Putamen (tissue), 1 donor: ENCODE measurements around the gene PPP1R10.
"Not testable (repeated sequence)": the region's sequence is repeated elsewhere in the genome, so short reads cannot be mapped to it uniquely, and the experiment has no call there.

Experiments used
- DNase-seq: peaks from one replicate; pipeline ENCODE4 v3.0.0-alpha.2; 2016; ENCODE audit warnings: low spot score

Gene PPP1R10

DNA sequence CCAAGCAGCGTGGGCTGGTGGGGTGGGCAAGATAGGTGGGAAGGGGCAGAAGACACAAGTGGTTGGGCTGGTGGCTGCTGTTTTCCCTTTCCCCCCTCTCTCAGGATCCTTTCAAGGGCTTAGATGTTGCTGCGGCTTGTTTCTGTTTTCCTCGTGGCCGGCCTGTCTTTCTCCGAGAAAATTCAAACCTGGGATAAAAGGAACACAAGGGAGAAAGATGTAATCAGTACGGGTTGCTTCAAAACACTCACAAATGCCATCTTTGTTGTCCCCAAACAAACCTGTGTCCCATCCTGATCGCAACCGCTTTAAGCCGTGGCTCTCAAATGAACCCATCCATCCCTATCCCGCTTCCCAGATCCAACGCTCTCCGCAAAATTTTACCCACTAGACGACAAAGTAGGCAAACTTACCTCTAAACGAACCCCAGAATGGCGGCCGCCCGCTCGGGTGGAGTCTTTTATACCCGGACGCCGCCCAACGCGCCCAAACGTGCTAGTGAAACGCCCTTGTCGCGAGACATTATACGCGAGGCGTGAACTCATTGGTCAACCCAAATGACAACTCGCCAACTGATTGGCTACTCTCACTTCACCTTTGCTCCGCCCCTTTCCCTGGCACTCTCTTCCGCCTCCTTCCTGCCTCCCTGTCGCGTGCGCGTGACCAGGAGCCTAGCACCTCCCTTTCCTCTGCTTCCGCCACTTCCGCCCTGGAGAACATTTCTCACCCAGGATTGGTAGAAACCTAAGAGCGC, at the start of gene PPP1R10:
PPP1R10 (minus strand) TSS at position 433 of the 754 bp plus-strand sequence. CDS start 7,299 bp downstream, outside the sequence.
- peak; percentile 100 for DNase-seq

DNA sequence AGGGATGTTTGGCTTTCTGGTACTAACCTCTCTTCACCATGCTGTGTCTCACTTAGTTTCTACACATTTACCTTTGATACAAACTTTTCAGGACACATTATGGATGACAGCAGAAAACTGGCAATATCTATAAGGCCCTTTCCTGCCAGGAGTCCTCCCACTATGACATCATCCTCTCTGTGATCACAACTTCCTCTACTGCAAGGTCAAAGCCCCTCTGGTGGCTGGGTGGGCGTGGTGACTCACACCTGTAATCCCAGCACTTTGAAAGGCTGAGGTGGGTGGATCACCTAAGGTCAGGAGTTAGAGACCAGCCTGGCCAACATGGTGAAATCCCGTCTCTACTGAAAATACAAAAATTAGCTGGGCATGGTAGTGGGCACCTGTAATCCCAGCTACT, 49.3 kb upstream of the PPP1R10 start:
- DNase-seq = not testable (repeated sequence)

DNA sequence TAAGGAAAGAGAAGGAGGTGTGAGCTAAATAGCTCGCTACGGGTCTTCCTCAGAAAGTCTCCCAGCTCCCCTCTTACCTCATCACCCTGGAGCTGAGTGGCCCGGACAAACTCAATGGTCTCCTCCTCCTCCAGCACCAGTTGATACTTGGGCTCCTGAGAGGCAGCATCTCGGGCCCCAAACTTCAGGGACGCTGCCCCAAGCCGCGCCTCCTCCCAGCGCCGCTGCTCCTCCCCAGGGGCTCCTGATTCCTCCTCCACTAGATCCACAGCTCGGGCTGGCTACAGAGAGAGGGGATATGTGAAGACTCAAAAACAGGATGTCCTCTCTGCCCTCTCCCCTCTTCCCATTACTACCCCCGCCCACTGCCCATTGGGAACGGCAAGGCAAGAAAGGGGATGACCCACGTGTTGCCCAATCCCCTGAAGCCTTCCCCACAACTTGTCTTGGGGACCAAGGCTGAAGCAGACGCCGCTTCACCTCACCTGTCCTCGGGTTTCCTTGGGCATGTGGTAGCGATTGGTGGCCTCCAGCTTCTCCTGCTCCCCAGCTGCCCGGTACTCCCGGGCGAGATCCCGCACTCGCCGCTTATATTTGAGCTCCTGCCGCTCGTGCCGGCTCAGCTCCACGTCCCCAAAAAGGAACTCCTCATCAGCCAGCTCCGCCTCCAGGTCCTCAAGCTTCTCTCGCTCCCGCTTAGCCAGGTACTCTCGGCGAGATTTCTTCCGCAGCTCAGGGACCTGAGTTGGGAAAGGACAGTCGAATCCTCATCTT, 48.1 kb upstream of the PPP1R10 start:
- no peak for DNase-seq

- DNase-seq = not testable (repeated sequence)
Measured at GRCh38 chr6:30657922-30658321, 40.9 kb upstream of the PPP1R10 start.

GRCh38 chr6:30657454-30657853, 40.4 kb upstream of the PPP1R10 start:
- DNase-seq = peak; percentile 49

DNA sequence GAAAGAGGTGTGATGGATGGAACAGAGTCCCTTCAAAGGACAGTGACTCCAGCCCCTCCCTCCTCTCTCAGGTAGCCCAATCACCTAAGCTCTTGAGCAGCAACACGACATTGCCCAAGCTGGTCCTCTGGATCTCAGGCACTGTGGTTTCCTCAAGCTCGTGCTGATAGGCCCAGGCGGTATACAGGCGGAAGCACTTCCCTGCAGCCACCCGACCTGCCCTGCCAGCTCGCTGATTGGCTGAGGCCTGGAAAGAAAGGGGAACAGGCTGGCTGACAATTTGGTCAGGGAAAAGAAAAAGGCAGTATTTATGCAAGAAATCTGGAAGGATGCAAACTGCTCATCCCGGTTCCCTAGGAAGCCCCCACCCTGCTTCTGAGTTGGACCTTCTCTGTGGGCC, 39.5 kb upstream of the PPP1R10 start:
- no peak for DNase-seq

DNA sequence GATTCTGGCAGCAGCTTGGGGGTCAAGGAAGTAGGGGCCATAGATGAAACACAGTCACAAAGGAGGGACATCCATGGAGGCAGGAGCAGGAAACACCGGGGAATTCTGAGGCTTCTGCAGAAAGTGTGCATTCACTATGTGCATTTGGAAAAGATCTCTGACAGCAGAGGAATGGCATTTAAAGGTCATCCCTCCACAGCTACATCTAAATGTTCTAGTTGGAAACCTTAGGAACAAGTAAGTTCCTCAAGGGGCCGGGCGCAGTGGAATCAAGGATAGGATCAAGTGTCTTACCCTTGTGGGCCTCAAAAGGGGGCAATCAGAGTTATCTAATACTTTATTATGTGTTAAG, 38.7 kb upstream of the PPP1R10 start:
- DNase-seq = no peak

DNA sequence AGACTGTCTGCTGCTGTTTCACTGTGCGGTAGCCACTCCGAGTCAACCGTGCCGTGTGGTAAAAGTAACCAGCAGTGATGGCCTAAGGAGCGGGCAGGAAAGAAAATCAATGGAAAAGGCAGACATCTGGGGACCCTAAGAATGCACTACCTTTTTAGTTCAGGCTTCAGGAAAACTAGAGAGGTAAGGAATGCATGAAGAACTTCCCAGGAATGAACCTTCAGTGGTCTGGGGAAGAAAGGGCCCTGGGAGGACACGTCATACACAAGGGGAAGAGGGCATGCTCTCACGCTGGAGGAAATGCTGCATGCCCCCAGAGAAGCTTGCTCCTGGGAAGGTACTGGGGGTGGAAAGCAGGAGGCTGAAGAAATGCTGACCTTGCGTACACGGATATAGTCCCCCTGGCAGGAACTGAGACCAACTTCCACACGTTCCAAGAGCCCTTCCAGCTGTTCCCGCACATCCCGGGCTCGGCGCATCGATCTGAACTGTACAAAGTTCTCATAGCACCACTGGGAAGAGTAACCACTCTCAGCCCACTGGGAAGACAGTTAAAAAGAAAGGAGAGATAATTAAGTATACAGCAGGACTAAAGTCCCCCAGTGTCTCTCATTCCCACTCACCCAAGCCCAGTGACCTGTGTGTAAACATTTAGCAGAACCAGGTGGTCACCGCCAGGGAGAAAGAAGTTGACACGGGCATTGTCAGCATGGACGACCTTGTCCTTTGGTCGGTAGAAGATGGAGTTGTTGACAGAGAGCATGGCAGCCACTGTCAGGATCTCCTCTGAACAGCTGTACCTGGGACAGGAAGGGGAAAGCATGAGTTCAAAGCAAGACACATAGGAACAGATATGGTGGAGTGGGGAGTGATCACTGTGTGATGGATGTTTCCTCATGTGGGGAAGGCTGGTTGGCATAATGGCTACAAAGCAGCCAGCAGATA, 38.0 kb upstream of the PPP1R10 start:
- no peak for DNase-seq

GRCh38 chr6:30651143-30651542, 34.1 kb upstream of the PPP1R10 start:
- DNase-seq = no peak

DNA sequence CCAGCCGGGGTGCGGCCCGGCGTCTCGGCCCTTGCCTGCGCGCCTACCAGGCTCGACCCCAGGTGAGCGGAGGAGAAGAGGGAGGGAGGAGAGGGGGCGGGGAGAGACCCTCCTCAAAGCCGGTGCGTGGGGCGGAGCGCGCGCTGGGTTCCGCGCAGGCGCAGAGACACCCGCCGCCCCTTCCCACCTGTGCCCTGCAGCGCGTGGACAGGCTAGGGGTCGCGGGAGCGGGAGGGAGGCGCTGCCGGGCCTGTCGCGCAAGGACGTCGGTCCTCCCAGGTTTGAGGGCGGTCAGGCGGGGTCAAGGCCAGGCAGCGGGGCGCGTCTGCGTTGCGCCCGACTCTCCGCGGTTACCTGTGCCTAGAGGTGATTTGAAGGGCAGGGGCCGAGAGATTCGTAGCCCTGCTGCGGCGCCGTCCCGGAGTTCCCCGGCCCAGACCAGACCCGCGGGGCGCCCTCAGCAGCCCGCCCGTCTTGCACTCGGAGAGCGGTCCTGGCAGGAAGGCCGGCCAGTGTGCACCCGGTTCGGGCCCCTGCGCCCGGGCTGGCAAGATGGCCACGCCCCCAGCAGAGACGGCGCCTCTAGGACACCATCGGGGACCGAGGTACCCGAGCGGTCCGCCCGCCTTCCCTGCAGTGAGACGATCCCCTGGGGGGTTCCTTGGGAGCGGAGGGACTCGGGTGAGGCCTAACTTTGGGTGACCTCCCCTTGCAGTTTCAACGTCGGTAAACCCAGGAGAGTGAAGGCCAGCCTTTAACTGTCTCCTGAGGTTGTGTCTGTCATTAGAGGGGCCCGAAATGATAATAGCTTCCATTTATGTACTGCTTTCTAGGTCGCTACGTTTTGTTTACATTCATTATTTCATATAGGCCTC, 30.4 kb upstream of the PPP1R10 start:
- DNase-seq = no peak

- DNase-seq = peak; percentile 94
Measured at GRCh38 chr6:30646450-30647241, 29.6 kb upstream of the PPP1R10 start, which contains the start of gene C6orf136. TSS of gene C6orf136 (plus strand) at chr6:30647133. CDS start at chr6:30647232, 99 bp downstream.

- DNase-seq = no peak
Measured at GRCh38 chr6:30645989-30646388, 28.9 kb upstream of the PPP1R10 start.

GRCh38 chr6:30644769-30645168, 27.7 kb upstream of the PPP1R10 start:
- DNase-seq = no peak

- no peak for DNase-seq
Measured at GRCh38 chr6:30643656-30644055, 26.6 kb upstream of the PPP1R10 start.

DNA sequence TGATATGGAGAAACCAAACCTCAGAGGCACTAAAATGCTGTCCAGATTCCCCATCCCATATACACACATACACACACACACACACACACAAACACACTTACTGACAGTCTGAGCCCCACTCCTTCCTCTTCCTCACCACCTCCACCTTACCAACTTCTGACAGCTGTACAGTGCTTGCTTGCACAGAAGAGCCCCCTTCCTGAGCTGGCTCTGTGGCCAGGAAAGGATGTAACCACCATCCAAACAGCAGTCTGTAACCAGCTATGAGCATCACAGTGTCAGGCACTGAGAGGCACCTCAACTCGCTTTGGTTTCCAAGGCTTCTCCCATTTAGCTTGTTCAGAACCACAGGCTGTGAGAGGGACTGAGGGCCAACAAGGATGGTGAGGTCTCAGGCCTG, 24.0 kb upstream of the PPP1R10 start:
- no peak for DNase-seq

DNA sequence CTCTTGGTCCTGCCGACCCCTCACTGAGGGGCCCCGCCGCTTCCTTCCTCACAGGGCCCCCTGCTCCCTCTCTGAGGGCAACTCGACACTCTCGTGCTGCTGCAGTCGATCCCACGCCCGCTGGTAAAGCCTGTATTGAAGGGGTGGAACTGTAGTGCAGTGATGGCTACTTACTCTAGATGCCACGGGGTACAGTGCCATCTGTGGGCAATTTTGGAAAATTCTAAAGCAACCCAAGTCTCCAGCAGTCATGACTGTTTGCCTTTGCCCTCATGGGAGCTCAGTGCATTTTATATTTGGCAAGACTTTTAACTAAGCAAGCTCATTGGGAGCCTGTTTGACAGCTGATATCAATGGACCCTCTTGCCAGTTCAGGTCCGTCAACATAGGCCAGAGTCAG, 23.4 kb upstream of the PPP1R10 start:
- DNase-seq = no peak

DNA sequence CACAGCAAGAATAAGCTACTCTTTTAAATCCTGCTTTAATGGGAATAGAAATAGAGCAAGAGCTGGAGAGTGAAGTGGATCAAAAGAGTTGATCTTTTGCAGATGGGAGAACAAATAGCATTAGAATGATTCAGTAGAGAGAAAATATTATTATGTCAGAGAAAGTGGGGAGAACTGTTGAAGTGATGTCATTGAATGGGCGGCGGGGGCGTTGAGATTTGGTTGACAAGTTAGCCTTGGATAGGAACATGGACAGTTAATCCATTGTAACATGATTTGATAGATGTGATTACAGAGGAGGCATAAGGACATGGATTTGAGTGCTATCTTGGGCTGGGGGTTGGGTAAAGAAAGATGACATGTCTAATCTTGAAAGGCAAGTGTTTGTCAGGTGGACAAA, 18.8 kb upstream of the PPP1R10 start:
- no peak for DNase-seq

DNA sequence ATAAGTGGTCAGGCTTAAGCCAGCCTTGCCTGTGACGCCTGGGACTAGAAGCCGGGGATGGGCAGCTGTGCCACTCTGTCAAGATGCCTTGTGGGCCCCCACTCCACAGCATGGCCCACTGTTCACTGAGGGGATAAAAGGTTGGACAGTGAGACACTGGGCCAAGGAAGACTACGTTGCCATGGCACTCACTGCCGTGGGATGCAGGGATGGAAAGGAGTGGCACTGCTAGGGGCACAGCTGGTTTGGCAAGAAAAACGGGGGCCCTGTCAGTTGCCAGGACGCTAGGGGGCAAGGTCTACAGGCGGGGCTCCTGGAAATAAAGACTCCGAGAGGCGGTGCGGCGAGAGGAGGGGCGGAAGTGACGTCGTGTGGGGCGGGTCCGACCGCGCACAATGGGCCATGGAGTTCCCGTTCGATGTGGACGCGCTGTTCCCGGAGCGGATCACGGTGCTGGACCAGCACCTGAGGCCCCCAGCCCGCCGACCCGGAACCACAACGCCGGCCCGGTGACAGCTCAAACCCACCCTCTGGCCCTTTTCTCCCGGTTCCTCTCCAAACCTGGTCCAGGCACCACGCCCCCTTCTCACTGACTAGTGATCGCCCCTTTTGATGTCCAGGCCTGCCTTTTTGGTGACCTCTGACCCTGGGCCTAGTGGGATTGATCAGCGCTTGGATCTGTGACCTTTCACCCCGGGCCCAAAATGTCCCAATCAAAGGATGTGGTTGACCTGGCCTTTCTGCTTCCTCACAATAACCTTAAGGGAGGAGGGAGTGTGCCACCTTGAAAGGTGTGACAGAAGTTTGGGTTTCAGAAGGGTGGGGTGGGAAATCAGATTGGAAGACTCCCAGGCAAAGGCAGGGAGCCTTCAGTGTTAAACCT, 9.7 kb upstream of the PPP1R10 start, which contains the start of gene ATAT1:
ATAT1 (plus strand) TSS at position 391 of the 883 bp plus-strand sequence.
- peak; percentile 86 for DNase-seq

DNA sequence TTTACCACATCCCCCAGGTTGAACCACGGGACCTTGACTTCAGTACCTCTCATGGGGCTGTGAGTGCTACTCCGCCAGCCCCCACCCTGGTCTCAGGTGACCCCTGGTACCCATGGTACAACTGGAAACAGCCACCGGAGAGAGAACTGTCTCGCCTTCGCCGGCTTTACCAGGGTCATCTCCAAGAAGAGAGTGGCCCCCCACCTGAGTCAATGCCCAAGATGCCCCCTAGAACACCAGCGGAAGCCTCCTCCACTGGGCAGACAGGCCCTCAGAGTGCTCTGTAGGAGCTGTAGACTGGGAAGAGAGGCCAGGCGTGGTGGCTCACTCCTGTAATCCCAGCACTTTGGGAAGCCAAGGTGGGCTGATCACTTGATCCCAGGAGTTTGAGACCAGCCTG, 8.5 kb upstream of the PPP1R10 start:
- DNase-seq = no peak
